ENCODE measurements around the gene LRP1B.
"Not testable (repeated sequence)": the region's sequence is repeated elsewhere in the genome, so short reads cannot be mapped to it uniquely, and the experiment has no call there.

GRCh38 chr2:142087585-142087984 lies 43.2 kb downstream of the LRP1B start:
- TF ChIP-seq ZNF274 (IDR thresholded peaks at IDR 0.05; ENCODE audit: low read depth, low read length); SUZ12 (IDR thresholded peaks at IDR 0.05; ENCODE audit: extremely low read depth, insufficient read depth, insufficient read length): not testable (repeated sequence)

All from NT2/D1 (cell line).